ENCODE results near the gene IGSF6.
"Not testable (repeated sequence)": the region's sequence is repeated elsewhere in the genome, so short reads cannot be mapped to it uniquely, and the experiment has no call there.

IGSF6 gene

GRCh38 chr16:21628772-21629171, 23.6 kb downstream of the IGSF6 start:
- no peak for DNase-seq

DNA sequence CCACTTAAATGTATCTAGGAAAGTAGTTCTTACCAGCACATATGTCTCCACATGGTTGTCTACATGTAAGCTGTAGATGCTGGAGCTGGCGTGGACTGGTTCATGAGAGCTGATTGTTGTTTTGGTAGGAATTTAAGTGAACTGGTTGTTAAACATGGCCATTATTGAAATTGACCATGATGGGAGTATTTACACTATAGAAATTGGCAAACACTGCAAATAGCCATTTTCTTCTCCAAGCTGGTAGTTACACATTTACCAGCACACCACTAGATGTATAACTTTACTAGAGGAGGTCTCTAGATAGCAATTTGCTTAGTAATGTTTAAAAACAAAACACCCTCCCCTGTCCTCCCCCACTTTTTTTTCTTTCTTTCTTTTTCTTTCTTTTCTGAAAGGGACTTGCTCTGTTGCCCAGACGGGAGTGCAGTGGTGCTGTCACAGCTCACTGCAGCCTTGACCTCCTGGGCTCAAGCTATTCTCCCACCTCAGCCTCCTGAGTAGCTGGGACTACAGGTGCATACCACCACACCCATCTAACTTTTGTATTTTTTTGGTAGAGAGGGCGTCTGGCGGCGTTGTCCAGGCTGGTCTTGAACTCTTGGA, 24.2 kb downstream of the IGSF6 start:
- DNase-seq, result no peak

DNA sequence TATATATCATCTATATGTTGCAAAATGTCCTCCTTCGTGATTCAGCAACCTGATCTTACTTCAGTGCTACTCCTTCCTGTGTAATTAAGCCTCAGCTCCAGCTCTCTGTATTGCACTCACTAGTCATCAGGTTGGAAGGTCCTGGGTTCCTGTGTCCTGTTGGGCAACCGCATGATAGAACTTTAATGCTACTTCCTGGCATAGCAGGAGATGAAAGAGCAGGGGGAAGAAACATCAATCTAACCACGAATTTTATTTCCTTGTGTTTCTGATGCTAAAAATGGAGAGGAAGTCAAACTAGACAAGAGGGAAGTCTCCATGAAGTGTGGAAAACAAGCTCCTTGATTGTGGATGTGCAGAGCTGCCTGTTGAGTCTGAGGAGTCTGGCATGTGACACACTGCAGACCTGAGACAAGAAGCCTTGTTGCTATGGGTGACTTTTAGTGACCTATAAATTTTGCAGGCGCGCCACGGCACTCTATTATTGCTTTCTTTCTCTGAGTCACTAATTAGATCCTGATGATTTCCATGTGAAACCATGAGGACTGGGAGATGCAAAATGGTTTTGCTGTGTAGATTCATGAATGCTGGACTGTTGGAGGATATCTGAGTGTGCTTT, 25.6 kb downstream of the IGSF6 start:
- peak; percentile 94 for DNase-seq

GRCh38 chr16:21625026-21625425, 27.4 kb downstream of the IGSF6 start:
- no peak for DNase-seq

DNA sequence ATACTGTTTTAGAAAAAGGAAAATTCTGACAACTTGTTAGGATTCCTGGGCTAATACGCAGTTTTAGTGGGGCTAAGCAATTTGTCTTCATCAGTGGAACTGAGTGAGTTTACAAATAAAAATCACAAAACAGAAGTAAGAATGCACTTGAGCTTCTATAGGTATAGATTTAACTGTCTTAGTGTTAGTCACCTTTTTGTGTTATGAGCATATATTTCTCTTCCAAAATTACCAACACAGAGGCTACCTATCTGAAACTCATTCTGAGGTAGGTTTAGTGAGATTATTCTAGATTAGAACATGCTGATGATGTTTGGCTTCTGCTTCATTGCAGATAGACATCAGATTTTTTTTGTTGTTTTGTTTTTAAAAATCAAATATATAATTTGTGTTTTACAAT, 29.9 kb downstream of the IGSF6 start:
- no peak for DNase-seq

DNA sequence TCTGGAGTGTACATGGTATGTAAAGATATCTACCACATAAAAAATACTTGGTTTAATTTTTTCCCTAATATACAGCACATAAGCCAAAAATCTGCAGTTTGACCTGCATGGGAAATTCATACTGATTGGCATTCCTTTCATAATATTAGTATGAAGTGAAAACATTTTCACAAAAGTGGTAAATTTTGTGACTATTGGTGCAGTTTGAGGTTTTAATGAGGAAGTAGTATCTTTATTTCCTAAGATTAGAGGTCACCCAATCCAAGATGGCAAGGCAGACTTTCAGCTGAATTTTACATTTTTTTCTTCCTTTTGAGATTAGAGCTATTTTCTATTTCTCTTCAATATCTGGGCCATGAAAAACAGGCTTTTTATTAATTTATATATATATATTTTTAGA, 31.8 kb downstream of the IGSF6 start:
- no peak for DNase-seq

GRCh38 chr16:21619765-21620425, 32.5 kb downstream of the IGSF6 start:
- no peak for DNase-seq

DNA sequence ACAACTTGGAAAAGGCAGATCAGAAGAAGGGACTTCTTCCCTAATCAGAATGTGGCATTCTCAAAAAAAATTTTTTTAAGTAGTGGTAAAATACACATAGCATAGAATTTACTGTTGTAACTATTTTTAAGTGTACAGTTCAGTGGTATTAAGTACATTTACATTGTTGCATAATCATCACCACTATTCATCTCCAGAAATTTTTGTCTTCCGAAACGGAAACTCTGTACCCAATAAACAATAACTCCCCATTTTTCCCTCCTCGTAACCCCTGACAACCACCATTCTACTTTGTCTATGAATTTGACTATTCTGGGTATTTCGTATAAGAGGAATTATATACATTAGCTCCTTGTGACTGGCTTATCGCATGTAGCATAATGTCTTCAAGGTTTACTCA, 34.1 kb downstream of the IGSF6 start:
- no peak for DNase-seq

DNA sequence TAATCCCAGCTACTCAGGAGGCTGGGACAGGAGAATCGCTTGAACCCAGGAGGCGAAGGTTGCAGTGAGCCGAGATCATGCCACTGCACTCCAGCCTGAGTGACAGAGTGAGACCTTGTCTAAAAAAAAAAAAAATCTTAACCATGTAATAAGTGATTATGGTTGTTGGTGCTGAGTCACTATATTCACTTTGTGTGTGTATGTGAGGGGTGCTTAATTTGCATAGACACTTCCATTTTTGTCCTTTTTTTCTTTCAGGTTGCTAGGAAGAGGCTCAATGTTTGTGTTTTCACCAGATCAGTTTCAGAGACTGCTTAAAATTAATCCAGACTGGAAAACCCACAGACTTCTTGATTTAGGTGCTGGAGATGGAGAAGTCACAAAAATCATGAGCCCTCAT, 34.8 kb downstream of the IGSF6 start:
- no peak for DNase-seq

DNA sequence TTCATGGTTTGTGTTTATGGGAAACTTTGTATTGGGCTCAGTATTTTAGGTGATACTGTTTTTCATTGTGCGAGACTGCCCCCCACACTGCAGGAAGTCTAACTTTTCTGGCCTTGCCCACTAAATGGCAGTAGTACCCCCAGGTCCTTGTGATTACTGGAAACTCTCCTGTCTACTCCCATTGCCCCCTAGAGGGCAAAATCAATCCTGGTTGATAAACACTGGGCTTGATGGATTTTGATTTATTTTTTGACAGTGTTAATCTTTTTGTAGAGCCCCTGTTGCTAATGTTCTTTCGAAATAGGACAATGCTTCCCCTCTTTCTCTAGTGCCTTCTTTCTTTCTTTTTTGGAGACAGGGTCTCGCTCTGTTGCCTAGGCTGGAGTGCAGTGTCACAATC, 37.5 kb downstream of the IGSF6 start:
- DNase-seq, result no peak

- DNase-seq, result no peak
Observed at GRCh38 chr16:21613781-21614180, 38.6 kb downstream of the IGSF6 start.

DNA sequence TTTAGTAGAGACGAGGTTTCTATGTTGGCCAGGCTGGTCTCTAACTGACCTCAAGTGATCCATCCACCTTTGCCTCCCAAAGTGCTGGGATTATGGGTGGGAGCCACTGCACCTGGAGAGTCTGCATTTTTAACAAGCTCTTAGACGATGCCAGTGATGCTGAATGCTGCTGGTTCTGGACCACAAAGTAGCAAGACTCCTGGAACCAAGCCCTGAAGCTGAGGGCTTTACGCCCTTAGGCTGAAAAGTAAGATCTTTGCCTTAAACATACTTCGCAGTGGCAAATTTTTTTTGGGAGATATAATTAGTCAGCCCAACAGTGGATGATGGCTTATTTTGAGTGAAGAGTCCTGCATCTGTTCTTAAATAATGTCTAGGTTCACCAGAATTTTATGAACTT, 39.0 kb downstream of the IGSF6 start:
- DNase-seq, result no peak

DNA sequence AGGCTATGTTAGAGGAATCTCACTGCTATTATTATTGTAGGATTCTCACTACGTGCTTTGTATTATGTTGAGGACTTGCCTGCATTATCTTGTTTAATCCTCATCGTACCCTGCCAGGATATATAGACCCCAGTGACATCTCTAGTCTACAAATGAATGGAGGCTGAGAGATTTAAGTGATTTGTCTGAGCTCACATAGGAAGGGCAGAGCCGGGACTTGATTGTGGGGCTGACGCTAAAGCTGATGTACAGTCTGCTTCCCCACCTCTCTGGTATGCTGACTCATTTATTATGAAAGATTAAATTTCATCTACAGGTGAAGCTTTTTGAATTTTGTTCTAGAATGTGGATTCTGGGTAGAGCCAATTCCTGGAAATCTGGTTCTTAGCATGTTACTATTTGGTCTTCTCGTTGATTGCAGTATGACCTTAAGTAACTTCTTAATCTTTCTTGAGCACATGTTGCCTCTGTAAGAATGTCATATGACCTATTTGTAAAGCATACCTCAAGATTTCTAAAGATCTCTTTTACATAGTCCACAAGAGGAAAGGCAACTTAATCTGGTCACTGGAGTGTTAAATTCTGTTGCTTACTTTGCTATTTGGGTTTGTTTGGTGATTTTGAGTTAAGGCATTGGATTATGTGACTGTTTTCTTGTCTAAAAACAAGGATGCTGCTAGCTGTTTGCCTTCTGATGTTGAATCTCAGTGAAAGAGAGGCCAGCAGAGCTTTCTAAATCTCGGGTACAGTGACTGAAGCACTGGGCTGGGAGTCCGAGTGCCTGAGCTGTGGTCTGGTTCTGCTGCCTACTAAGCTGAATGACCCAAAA, 40.6 kb downstream of the IGSF6 start:
- DNase-seq, result no peak

GRCh38 chr16:21611198-21611555, 41.2 kb downstream of the IGSF6 start:
- DNase-seq, result no peak

GRCh38 chr16:21610766-21611165, 41.6 kb downstream of the IGSF6 start:
- DNase-seq, result no peak

GRCh38 chr16:21610006-21610544, 42.3 kb downstream of the IGSF6 start:
- DNase-seq, result no peak

GRCh38 chr16:21608639-21609328, 43.6 kb downstream of the IGSF6 start:
- no peak for DNase-seq

DNA sequence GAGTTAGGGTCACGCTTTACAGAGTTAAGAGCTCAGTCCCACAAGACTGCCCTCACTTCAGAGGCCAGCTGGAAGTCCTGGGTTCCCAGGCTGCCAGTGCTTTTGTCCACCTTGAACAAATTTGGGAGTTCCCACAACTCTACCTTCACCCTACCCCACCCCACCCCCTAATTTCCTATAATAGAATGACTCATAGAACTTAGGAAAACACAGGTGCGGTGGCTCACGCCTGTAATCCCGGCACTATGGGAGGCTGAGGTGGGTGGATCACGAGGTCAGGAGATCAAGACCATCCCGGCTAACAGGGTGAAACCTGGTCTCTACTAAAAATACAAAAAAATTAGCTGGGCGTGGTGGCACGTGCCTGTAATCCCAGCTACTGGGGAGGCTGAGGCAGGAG, 46.6 kb downstream of the IGSF6 start:
- DNase-seq, result not testable (repeated sequence)

- peak; percentile 63 for DNase-seq
Observed at GRCh38 chr16:21603928-21604327, 48.5 kb downstream of the IGSF6 start.

DNA sequence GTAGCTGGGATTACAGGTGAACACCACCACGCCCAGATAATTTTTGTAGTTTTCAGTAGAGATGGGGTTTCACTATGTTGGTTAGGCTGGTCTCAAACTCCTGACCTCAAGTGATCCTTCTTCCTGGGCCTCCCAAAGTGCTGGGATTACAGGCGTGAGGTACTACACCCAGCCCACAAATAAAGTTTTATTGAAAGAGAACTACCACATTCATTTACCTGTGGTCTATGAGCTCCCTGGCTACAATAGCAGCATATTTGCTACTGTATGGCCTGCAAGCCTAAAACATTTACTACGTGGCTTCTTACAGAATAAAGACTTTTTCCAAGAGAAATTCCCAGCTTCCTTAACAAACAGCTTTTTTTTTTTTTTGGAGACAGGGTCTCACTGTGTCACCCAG, 49.6 kb downstream of the IGSF6 start:
- no peak for DNase-seq

- DNase-seq, result peak; percentile 16
Observed at GRCh38 chr16:21600031-21600773, 52.2 kb downstream of the IGSF6 start.
